ENCODE measurements around the gene DHRS4L2.
"Not testable (repeated sequence)": the region's sequence is repeated elsewhere in the genome, so short reads cannot be mapped to it uniquely, and the experiment has no call there.

DNA sequence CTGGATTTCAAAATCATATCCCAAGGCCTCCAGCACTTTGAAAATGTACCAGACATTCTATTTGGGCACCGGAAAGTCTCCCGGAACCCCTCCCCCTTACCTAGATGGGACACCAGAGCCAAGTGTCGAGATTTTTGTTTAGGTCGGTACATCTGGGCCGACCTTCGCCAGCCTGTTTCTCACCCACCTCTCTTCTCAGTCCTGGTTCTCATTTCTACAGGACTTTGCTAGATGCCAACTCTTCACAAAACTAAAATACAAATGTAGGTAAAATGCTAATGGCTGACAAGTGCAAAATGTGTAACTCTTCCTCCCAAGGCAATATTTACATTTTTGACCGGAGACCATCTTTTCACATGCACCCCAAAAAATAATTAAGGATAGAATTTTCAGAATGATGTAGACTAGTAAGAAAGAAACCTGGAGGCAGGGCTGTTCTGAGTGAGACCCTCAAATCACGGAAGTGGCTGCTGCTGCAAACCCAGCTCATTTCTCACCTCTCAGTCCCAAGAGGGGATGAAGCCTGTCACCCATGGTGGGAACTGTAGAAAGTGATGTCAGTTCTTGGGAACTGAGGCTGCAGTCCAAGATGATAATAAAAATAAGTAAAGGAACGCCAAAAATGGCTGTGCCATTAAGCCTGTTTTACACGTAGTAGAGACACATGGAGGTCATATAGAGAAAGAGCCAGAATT is 48.4 kb downstream of the DHRS4L2 start:
- TF ChIP-seq, protein P1, sequence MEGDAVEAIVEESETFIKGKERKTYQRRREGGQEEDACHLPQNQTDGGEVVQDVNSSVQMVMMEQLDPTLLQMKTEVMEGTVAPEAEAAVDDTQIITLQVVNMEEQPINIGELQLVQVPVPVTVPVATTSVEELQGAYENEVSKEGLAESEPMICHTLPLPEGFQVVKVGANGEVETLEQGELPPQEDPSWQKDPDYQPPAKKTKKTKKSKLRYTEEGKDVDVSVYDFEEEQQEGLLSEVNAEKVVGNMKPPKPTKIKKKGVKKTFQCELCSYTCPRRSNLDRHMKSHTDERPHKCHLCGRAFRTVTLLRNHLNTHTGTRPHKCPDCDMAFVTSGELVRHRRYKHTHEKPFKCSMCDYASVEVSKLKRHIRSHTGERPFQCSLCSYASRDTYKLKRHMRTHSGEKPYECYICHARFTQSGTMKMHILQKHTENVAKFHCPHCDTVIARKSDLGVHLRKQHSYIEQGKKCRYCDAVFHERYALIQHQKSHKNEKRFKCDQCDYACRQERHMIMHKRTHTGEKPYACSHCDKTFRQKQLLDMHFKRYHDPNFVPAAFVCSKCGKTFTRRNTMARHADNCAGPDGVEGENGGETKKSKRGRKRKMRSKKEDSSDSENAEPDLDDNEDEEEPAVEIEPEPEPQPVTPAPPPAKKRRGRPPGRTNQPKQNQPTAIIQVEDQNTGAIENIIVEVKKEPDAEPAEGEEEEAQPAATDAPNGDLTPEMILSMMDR (IDR thresholded peaks at IDR 0.05; ENCODE audit: low read depth, low read length) = not testable (repeated sequence)
- TF ChIP-seq EZH2phosphoT487 (IDR thresholded peaks at IDR 0.05; ENCODE audit: low read depth) = not testable (repeated sequence)

All from OCI-LY3 (cell line).